Astrocyte (in vitro differentiated cells and primary cell): ENCODE results near the gene AZU1.

Experiments used
- CTCF ChIP-seq: IDR thresholded peaks from 2 replicates; pipeline ENCODE4 v1.5.1; 2011; ENCODE audit warnings: low read depth, mild to moderate bottlenecking, inconsistent platforms, low read length, moderate library complexity; ENCODE audit not compliant: insufficient read depth
- EZH2 ChIP-seq: IDR thresholded peaks from 2 replicates; pipeline ENCODE4 v1.6.1; 2012; ENCODE audit warnings: mild to moderate bottlenecking, low read length, inconsistent platforms; ENCODE audit not compliant: insufficient read depth

GRCh38 chr19:806815-807421, 20.7 kb upstream of the AZU1 start:
- TF ChIP-seq EZH2 (no peak), CTCF (no peak)
